DMS 273 (cell line): ENCODE data around the gene GSN.

Source experiments
- DNase-seq: peaks from one replicate; lab custom pipeline; 2025; ENCODE audit not compliant: unreplicated experiment; lab: John Stamatoyannopoulos, UW

GSN gene

DNA sequence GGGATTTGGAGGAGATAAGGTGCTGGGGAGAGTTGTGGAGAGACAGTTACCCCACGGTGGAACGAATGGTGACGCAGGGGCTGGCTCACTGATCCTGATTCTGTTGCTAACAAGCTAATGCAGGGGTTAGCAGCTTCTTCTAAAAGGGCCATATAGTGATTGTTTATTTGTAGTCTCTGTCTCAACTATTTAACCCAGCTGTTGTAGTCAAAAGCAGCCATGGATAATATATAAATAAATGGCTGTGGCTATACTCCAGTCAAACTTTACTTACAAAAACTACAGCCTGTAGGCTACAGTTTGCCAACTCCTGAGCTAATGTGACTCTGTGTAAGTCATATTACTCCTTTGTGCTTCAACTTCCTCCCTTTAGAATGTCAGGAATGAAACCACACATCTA, 80.3 kb downstream of the GSN start:
- DNase-seq = no peak

DNA sequence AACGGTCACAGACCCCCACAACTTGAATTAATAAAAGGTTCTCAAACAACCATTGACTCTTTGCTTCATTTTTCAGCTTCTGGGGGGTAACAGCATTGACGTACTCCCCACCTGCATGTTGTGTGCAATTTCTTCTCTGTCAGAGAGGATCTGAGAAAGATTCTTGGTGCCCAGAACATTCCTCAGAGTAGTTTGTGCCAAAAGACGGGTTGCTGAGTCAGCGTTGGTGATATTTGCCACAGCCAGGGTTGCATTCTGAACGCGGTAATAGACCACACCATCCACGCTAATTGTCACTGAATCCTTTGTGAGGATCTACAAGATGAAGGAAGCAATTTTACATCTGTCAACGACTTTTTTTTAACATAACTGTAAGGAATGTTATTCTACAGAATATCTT, 81.0 kb downstream of the GSN start:
- no peak for DNase-seq

- no peak for DNase-seq
These were observed 82.1 kb downstream of the GSN start for GRCh38 chr9:121350036-121350435.

- DNase-seq = peak; percentile 93
These were observed 83.1 kb downstream of the GSN start for GRCh38 chr9:121350993-121351561.

DNA sequence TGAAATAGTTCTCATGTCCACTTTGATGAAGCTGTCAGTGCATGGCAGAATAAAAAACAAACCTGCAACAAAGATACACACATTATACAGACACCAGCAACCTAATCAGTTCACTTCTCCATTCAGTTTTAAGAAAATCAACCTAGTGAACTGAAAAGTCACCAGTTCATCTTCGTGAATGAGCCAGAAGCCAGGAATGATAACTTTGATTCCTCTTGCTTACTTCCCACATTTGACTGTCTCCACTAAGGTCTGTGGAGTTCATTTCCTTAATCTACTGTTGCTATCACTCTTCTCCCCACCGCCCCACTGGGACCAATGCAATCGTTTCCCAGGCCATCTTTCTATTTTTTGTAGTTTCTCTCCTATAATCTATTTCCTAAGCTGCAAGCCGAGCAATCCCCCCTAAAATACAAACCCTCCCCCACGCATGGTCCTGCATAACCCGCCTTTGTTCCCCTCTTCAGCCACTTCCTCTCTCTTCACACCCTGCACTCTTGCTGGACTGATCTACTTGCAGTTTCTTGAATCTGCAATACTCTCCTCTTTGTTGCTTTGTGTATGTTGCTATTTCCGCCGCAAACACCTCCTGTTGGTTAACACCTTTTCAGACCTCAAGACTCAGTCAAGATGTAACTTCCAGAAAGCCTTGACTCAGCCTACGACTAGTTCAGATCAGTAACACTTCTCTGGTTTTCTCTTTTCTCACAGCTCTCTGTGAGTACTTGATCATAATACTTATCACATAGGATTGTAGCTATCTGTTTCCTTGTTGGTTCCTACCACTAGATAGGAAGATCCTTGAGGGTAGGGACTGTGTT, 85.5 kb downstream of the GSN start:
- DNase-seq = no peak

DNA sequence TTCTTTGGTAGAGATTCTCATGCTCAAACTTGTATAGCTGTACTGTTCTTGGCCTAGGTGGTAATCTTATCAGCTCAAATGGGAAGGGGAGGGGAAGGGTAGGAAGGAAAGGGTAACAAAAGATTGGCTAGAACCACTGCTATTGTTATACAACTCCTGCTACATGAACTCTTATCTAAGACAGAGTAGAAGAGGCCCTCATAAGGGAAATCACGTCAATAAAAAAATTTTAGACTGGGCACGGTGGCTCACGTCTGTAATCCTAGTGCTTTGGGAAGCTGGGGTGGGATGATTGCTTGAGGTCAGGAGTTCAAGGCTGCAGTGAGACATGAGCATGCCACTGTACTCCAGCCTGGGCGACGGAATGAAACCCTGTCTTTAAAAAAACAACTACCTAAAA, 86.2 kb downstream of the GSN start:
- no peak for DNase-seq

- DNase-seq = no peak
These were observed 86.8 kb downstream of the GSN start for GRCh38 chr9:121354762-121355161.

DNA sequence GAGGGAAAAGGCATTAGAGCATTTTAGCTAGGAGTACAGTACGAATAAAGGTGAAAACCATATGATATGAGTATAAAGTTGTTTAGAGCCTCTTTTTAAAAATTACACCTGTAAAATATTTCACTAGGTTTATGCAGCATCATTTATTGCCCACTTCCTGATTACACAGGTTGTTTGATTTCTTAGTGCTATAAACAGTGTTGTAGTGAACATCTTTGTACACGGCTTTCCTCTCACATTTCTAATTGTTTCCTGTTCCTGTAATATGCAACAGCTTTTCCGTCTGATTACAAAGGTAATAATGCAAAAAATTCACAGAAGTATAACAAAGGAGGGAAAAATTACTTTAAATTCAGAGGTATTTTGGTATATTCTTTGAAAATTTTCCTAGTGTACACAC, 89.0 kb downstream of the GSN start:
- DNase-seq = no peak

DNA sequence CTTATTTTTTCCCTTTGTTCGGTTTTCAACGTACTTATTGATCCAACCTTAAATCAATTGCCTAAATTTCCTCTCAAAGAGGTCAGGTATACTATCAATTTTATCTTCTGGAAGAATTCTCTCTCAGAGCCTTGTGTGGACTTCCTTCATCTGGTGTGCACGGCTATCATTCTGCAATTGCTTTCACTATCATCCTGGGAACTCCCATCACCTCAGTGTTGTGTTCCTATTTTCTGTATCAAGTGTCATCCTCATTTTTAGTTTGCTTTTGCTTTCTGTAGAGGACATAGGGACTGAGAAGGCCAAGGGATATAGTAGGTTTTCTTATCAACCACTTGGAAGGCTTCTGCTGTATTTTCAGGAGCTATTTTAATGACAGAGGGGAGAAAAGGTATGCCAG, 90.8 kb downstream of the GSN start:
- no peak for DNase-seq

- no peak for DNase-seq
These were observed 91.7 kb downstream of the GSN start for GRCh38 chr9:121359351-121360294.

DNA sequence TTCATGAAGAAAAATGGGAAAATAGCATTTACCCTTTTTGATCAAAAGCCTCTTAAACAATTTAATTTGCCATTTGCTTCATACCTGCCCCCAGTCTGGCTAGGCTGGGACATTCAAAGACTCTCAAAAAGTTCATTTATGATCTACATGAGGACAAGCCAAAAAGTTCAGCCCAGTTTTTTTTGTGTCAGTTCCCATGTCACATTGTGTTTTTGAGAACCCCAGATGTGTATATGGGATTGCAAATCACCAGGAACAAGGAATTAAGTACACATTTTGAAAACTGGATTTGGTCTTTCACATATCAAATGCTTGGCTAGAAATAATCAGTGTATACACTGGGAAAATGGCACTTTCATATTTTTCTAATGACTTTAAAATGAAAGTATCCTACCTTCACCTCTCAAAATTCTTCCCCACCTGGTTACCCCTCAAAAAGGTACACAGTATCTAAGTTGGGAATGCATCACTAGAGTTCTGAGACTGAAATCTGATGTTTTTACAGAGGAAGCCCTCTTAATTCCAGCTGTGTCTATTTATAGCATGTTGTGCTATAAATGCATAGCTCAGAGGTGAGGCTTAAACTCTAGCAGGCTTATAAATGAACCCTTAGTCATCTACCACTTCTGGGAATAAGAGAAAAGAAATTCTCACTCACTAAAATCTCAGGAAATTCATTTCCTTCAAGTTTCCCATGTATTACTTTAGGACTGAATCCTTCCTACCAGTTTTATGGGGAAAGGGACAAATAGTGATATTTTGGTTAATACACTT, 92.8 kb downstream of the GSN start:
- DNase-seq = no peak

DNA sequence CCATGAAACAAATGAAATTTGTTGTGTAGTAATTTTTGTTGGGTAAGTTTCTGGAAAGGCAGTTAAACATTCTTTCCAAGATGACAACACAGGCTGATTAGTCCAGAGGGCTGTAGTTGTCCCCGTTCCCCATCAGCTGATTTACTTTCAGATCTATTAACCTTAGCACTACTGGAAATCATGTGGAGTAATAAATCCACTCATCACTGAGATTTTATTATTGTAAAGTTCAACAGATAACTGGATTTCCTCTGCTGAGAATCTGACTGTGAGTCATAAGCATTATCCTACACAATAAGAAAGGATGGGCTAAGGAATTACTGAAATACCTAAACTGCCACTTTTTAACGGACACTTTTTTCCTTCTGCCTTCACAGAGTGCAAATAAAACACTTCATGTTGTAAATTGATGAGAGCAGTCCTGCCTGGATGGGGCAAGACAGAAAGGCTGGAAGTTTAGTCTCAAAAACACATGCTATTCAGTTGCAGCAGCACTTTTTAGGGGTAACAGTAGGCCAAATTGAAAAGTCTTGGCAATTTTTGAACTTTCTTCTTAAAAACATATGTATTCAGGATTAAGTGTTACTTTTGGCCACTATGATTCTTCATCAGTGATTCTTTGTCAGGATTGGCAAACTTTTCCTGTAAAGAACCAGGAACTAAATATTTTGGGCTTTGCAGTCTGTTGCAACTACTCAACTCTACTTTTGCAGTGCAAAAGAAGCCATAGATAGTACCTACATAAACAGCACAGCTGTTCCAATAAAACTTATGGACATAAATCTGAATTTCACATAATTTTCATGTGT, 95.1 kb downstream of the GSN start:
- DNase-seq = peak; percentile 36

DNA sequence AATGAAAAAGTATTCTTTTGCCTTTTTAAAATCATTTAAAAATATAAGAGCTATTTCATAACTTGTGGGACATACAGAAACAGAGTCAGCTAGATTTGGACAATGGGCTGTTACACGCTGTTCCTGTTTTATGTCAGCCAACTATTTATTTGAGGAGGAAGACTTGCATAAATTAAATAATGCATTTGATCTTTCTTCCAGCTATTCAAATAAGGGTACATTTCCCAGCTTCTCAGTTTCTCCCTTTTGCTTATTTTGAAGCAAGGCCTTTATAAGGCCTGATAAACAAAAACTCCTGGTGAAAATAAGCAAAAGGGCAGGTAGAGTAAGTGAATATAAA, 95.6 kb downstream of the GSN start:
- peak; percentile 36 for DNase-seq

- DNase-seq = peak; percentile 55
These were observed 96.1 kb downstream of the GSN start for GRCh38 chr9:121364077-121364476.

DNA sequence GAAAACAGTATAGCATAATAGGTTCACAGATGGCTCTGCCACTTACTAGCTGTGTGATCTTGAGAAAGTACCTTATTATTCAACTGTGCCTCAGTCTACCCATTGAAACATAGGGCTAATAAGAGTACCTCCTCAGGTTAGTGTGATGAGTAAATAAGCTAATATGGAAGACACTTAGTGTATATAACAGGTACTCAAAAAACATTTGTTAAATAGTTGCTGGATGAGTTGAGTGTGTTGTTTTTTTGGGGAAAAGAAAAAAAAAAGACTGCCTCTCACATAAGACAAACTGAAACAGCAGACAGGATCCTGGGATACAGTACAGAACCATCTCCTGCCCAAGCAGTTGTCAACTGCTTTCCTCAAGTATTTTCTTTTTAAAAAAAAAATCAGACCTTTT, 96.9 kb downstream of the GSN start:
- peak; percentile 36 for DNase-seq

DNA sequence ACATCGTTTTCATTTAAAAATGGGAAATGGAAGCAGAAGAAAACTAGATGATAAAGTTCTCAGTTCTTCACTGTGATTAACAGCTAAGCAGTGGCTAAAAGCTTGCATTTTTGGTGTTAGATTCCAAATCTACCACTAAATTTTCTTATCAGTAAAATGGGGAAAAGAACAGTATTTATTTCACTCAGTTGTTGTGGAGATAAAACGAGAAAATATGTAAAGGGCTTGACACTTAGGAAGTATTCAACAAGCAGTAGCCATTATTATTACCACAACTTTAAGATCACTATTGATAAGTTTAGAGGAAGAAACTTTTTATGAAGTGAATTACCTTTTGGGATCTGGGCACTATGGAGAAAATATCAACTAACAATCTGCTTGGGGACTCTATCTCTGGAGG, 97.6 kb downstream of the GSN start:
- no peak for DNase-seq

- DNase-seq = no peak
These were observed 98.7 kb downstream of the GSN start for GRCh38 chr9:121366611-121367192.

- peak; percentile 15 for DNase-seq
These were observed 99.6 kb downstream of the GSN start for GRCh38 chr9:121367306-121368137.

DNA sequence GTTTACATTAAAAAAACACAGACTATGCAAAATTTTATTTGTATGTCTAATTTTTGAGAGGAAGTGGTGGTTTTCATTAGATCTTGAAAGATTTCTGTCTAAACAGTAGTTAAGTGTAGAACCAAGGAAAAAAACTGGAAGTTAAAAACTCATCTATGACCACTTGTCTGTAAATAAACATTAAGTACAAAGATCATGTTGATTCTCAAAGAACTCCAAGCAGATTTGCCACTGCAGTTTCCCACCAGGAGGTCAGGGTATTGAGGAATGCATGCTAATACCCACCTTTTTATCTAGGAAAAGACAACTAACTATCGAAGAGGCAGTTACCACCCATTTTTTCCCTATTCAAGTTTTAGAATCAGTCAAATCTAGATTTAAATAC, 100.2 kb downstream of the GSN start:
- peak; percentile 20 for DNase-seq
